GM21447 (cell line): Measurements from ENCODE around the gene ZNF362.

Experiments
- ATAC-seq: cut with Tn5 transposase; IDR thresholded peaks from one replicate; pipeline ENCODE4 v1.9.1; 2021; ENCODE audit not compliant: unreplicated experiment

Gene ZNF362

DNA sequence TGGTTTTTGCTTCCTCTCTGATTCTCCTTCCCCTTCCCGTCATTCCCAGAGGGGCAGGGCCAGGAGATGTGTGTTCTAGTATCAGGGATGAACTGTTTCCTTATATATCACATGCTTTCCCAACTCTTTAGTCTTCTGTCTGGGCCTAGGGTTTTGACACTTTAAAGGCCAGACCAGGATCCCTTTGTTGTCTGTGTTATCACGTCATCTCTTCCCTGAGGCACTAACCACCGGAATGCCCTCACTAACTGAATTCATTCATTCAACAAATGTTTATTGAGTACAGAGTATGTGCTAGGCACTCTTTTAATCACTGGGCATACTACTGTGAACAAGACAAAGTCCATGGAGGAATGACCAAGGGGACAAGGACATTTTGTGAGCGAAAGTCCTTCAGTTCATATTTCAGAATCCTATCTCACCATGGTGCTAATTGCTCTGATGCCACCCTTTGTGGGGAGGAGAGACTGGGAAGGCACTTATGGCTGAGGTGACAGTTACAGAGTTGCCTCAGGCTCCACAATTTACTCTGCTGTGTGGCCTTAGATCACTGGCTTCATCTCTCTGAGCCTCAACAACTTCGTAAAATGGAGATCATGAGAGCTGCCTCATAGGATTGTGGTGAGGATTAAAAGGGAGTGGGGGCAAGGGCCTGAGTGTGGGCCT is 12.0 kb upstream of the ZNF362 start:
- no peak for ATAC-seq

DNA sequence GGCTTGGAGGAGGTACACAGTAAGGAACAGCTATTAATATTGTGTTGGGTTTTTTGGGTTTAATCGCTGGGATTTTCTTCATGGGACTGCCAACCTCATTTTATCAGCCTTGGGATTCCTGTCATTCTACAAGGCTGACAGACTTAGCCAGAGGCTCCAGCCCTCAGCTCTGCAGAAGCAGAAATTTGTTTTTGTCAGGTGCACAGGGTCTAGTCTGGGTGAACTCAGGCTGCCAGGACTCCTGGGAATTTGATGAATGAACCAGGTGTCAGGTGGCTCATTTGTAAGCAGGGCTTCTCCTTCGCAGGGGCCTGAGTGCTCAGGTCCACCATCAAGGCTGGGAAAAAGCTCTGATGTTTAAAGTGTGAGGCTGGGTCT is 11.5 kb upstream of the ZNF362 start:
- ATAC-seq = no peak

DNA sequence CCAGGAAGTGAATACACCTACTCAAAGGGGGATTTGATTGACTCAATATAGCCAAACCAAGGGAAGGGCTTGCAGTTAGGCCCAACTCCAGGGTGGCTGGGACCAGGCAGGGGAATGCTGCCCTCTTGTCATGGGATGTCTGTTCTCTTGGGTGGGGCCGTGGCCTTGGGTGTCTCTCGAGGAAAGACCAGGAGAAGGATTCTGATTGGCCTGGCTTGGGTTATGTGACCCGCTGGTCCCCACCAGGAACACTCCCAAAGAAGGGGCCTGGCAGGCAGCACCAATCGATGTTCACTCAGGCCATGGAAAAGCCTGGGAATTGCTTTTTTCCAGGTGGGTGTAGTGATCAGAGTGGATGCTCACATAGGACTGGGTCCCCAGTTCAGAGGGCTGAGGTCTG is 10.1 kb upstream of the ZNF362 start:
- no peak for ATAC-seq

DNA sequence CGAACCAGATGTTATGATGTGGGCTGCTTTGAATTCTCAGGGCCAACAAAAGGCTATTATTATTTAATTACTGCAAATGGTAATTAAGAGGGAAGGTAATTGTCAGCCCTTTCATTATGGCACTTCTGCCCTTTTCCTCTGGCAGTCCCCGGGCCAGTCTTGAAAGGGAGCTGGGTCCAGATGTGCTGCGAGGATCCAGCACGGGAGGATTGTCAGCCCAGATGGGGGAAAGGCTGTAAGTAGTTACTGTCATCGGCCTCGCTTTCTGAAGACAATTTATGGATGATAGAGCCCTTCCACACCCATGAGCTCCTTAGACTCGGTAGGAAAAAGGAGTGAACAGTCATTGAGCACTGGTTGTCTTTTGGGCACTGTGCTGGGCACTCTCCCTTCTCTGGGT is 8.7 kb upstream of the ZNF362 start:
- ATAC-seq = no peak

DNA sequence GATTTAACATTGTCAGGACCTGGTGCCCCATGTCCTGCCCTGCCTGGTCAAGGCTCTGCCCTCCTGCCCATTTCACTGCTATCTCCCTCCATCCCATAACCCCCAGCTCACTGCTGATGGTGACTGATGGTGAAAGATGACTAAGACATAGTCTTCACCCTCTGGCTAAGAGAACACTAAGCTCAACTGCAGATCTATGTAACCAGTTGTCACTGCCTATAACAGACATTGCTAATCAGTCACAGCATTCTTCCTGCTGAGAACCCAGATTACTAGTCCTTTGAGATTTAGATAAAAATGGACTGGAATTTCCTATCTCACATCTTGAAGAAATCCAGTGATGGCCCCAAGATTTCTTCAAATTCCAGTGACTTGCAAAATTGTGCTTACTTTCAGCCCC is 8.0 kb upstream of the ZNF362 start:
- no peak for ATAC-seq

DNA sequence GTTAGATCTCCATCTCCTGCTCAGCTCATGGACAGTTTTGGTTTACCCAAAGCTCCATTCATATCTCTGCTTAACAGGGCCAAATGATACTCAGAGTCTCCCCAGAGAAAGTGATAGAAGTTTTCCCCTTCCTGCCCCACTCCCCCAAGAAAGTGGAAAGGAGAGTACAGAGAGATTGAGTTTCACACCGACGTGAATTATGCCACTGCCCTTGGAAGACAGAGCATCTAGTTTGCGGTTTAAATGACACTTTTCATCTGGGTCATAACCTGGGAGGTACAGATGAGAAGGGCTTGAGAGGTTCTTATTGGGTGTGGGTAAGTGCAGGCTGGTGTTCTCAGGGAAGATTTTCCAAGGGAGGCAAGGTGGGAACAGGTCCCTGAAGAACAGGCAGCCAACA is 6.9 kb upstream of the ZNF362 start:
- no peak for ATAC-seq

DNA sequence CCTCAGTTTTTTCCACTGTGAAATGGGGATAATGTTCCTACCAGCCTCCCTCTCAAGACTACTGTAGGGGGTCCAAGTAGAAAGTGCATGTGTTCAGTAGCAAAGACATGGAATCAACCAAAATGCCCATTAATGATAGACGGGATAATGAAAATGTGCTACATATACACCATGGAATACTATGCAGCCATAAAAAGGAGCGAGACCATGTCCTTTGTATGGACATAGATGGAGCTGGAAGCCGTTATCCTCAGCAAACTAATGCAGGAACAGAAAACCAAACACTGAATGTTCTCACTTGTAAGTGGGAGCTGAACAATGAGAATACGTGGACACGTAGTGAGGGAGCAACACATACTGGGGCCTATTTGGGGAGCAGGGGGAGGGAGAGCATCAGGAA is 6.1 kb upstream of the ZNF362 start:
- no peak for ATAC-seq

DNA sequence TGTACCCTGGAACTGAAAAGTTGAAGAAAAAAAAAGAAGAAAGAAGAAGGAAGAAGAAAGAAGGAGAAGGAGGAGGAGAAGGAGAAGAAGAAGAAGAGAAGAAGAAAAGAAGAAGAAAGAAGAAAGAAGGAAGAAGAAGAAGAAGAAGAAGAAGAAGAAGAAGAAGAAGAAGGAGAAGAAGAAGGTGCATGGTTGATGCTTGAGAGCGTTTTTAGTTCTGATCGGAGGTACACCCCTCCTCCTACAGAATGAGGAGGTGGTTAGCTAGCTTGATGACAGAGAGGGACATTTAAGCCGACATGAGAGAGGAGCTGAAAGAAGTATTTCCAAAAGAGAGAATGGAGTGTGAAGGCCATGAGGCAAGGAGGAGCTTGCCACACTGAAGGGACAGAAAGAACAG is 5.6 kb upstream of the ZNF362 start:
- no peak for ATAC-seq

DNA sequence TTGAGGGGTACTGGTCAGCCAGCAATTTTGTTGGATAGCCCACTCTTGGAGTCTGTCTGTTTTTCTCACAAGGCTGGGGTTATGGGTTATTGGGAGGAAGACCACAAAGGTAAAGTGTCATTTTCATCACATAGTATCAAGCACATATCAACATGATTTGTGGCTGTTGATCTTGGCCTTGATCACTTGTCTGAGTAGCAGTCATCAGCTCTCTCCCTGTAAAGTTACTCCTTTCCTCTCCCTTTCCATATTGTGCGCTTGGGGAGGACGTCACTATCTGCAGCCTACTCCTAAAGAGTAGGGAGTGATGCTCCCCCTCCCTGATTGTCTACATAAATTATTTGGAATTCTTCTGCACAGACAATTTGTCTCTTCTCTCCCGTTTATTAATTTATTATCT is 1.8 kb upstream of the ZNF362 start:
- no peak for ATAC-seq

DNA sequence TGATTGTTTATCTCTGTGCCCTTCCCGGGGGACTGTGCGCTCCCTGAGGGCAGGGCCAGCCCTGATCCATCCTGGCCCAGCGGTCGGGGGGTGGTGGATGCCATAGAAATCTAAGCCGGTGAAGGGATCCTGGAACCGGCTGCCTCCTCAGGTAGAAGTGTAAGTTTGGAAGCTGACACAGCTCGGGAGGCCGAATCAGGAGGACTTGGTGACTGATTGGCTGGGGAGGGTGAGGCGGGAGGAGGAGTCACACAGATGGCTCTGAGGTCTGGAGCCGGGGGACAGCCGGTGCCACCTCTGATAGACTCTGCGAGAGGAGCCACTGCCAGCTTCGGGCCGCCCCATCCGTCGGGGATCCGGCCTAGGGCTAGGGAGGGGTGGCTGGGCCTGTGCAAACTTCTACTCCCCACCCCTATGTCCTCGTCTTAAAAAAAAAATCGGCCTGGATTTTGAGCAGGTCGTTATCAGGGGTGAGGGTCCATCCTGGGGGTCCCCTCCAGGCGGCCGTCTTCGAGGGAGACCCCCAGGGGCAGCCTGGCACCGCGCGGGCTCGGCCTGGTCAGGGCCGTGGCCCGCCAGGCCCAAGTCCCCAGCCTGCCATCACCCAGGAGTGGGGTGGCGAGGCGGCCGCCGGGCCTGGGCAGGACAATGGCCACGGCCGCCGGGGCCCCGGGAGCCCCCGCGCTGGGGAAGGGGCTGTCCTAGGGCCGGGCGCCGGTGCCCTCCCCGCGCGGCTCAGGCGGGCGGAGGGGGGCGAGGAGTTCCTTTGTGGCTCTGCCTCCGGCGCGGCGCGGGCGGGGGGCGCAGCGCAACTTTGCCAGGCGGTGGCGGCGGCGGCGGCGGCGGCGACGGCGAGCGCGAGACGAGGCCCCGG is 708 bp upstream of the ZNF362 start:
- ATAC-seq = no peak

DNA sequence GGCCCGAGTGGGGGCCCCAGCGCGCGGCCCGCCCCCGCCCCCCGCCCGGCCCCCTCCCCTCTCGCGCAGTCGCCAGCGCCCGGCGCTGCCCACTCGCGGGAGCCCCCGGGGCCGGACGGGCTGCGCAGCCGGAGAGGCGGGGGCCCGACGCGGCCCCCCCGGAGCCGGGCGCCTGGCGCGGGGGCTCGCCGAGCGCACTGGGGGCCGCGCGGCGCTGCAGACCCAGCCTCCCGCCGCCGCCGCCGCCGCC is 146 bp upstream of the ZNF362 start:
- no peak for ATAC-seq

DNA sequence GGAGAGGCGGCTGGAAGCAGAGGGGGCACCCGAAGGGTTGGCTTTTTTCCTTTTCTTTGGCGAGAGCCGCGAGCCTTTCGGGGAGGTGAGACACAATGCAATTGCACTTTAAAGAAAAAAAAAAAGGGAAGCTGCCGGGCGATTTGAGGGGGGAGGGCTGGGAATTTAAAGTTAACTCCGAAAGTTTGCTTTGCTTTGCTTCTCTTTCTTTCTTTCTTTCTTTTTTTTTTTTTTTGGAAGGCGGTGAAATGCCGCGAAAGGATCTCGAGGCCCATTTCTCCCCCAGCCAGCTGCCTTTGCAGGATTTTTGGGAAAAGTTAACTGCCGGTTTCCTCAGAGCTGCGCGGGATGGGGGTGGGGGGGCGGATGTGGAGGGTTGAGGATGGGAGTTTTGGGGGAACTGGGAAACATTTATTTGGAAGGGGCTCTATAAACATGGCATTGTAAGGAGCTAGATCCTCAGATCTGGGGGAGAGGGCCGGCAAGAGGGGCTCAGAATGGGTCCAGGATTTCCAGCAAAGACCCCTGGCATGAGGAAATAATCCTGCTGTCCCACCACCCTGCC is 997 bp downstream of the ZNF362 start:
- no peak for ATAC-seq

DNA sequence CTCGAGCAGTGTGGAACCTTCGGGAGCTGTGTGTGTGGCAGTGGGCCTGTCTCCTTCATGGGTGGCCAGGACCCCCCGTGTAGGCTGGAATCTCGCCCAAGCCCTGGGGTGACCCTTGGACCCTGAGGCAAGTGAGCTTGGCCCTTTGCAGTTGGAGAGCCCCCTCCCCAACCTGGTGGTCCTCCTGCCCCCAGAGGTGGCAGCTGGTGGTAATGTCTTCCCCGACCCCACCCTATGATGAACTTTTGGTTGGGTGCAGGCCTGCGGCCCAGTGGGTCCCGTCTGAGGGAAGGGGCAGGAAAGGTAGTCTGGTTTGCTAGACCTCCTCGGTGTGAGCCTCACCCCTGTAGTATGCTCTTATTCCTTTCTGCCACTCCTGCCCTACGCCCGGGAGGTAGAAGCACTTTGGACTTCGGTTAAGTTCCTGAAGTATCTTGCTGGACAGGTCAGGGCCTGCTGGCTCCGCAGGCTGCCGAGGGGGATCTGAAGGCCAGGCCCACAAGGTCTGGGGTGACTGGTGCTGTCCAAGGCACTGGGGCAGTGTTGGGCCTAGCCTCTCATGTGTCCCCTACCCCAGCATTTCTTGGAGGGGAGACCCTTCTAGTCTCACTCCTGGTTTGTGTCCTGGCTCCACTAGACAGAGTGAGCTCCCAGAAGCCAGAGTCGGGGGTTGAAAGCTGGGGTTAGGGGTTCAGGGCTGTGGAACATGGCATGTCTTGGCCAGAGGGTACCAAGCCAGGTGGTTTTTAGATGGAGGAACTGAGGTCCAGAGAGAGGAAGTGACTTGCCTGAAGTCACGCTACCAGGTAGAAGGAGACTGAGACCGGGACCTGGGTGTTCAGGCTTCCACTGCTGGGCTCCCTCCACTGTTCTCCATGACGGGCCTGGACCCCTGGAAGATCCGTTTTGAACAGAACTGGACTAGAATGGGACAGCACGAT is 1.8 kb downstream of the ZNF362 start:
- ATAC-seq = no peak

DNA sequence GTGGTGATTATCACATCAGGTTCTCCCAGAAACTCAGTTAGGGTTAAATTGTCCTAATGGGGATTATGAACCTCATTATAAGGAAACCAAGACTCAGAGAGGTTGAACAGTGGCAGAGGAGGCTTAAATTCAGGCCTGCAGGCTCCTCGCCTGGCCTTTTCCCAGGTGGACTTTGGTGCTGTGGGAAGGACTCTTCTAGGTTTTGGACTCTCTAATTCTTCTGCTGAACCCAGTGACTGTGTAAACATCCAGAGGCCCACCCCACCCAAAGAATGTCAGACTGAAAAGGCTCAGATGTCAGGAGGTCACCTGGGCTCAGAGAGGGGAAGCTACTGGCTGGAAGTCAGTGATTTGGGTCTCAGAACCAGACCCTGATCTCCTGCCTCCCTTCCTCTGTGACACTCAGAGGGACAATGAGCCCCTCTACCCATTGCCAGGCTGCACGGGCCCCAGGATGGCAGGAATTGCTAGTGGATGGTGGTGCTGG is 2.5 kb downstream of the ZNF362 start:
- ATAC-seq = no peak

DNA sequence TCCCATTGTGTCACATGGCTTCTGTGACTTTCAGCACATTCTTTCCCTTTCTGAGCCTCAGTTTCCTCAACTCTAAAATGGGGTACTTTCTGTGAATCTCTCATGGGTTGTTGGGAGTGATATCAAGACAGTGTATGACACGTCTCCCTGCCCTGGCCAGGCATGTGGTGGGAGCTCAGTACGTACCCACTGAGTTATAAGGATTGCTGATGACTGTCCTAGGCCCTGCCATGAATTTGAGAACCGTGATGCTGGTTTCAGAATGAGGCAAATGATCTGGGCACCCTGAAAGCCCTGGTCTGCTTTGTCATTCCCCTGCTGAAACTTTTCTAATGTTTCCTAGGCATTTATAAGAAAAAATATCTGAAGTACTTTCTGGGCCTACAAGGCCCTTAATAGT is 3.6 kb downstream of the ZNF362 start:
- ATAC-seq = no peak

DNA sequence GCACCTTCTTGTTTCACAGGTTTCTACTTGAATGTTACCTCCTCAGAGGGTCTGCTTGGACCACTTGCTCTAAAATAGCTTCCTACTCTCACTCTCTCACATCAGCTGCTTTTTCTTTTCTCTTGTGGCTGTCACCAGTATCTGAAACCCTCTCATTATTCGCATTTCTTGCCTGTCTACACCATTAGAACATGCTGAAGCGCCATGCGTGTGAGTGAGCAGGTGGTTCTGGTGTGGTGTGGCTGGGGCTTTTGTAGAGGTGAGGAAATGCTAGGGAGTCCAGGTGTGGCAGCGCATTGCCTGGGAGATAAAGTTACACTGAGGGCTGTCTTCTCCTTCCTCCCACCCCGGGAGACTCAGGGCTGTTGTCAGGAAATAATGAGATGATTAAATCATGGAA is 4.1 kb downstream of the ZNF362 start:
- ATAC-seq = no peak

DNA sequence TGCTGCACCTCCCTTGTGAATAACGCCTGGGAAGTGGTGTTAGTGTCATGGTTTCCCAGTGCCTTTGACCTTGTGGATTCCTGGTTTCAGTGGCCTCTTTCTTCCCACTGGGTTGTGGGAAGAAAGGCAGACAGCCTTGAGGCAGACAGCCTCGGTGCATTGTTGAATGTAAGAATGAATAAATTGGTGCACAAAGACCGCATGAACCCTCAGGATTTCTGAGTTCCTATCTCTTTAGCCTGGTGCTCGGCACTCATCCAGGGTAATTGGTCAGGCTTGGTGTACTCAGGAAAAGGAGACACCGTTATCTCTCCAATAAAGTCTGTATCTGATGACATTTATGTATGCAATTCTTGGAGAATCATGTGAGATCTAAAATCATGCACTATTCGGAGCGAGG is 5.1 kb downstream of the ZNF362 start:
- ATAC-seq = no peak

DNA sequence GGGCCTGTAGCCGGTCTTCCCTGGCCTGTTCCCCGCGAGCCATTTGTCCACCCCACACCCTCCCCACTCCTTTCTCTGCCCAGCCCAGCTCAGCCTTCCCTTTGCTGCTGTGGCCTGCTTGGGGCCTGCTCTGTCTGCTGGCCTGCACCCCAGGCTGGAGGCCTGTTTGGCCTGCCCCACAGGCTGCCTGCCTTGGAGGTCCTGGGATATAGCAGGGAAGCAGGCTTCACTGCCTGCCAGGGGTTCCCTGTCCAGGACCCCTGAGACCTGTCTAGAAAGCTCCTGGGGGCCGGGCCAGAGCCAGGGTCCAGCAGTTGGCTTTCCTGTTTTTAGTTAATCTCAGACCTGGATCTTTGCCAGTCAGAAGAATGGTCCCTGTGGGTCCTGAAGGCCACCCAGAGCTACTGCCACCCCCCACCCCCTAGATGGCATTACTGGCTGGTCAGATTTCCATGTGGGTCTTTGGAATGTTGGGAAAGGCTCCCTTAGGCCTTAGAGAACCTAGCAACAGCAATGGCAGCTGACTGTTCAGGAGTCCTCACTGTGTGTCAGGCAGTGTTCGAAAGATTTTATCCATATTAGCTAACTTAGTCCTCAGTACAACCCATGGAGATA is 7.7 kb downstream of the ZNF362 start:
- no peak for ATAC-seq

DNA sequence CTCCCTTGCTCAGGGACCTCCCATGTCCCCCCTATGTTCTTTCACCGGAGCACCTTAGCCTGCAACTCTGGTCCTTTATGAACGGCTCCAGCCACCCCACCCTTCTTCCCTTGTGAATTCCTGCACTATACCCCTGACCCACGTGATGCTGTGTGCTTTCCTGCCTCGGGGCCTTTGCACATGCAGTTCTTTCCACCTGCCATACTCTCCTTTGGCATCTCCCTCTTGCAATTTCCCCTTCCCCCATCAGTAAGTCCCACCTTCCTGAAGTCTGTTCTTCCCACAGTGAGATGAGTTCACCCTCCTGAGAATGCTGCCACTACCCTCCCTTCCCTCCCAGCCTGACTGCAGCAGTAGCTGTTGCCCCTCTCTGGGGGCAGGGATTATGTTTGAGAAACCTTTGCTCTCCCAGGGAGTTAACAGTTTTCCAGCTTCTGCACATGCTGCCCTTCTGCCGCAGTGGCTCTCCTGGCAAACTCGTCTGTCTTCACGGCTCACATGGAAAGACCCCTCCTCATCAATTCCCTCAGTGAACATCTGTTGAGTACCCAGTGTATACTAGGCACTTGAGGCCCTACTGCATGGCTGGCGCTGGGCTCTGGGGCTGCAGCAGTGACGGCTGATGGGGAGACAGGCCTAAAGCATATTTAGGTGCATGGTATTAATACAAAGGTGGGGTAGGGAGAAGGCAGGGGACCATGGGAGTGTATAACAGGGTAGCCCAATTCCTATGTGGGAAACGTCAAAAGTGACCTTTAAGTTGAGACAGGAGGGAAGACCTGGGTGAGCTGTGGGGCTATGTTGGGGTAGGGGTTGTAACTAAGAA is 9.7 kb downstream of the ZNF362 start:
- ATAC-seq = no peak

DNA sequence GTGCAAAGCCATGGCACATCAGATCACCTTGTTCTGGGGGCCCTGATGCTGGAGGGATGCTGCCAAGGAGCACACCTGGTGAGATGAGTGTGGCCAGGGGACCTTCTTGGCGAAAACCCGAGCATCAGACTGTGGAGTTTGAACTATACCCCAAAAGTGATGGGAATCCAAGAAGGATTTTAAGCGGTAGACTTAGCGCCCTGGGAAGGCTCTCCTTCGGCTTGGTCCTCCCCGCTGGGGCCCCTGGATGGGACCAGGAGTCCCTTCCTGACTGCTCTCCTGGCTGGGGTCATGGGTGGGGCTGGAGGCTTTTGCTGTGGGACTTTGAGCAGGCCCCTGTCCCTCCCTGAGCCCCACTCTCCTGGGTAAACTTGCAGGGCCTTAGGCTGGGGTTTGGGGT is 10.5 kb downstream of the ZNF362 start:
- no peak for ATAC-seq
